Cardiac muscle cell (in vitro differentiated cells and primary cell): ENCODE results near the gene MMP24OS. TPM values are rescaled to one million over a fixed set of nuclear protein-coding genes. Genes with fewer than 3 reads are reported as not detected.

Experiments
- DNase-seq, 2 donors: peaks; one replicate each; pipeline versions ENCODE4 v3.0.0 to v3.0.0-alpha.2; 2010 to 2017; ENCODE audit warnings: low read depth in 1 of 2, low spot score in 1 of 2
- H3K27ac ChIP-seq: fragments of 200-600 bp; sonication (generic); 2 replicates; pipeline ENCODE4 v1.5.1; 2016
- H3K27me3 ChIP-seq: fragments of 200-600 bp; sonication (generic); 2 replicates; pipeline ENCODE4 v1.6.0; 2016; ENCODE audit warnings: control low read depth
- H3K36me3 ChIP-seq: fragments of 200-600 bp; sonication (generic); 2 replicates; pipeline ENCODE4 v1.5.1; 2016; ENCODE audit warnings: control low read depth
- H3K4me1 ChIP-seq: fragments of 200-600 bp; sonication (generic); 2 replicates; pipeline ENCODE4 v1.8.1; 2017; ENCODE audit warnings: low read depth, mild to moderate bottlenecking, mixed run types
- H3K4me3 ChIP-seq: fragments of 200-600 bp; sonication (generic); 2 replicates; pipeline ENCODE4 v1.5.1; 2016; ENCODE audit warnings: mild to moderate bottlenecking
- H3K9me3 ChIP-seq: fragments of 200-600 bp; sonication (generic); 2 replicates; pipeline ENCODE4 v1.5.1; 2017; ENCODE audit warnings: low read depth, mild to moderate bottlenecking, control low read depth
- polyA plus RNA-seq: library from polyadenylated mRNA; unstranded; fragments of >200 nt; fragmentation: Nextera tagmentation; extraction: Ambion mirVana; gene quantifications from 2 replicates; pipeline ENCODE4 v1.2.1, GENCODE V29; 2016
- total RNA-seq: library from RNA; depleted of rRNA; stranded (reverse); fragments of >200 nt; gene quantifications from 2 replicates; pipeline ENCODE4 v1.2.3, GENCODE V29; 2016
- TF ChIP-seq, protein P1 (sequence below): IDR thresholded peaks from 2 replicates; pipeline ENCODE4 v1.5.1; 2012; ENCODE audit warnings: low read depth, mild to moderate bottlenecking, low read length

Gene MMP24OS
- total and polyA plus RNA-seq, 2 experiments from 2014 or later = 29.4 to 61.4 TPM

DNA sequence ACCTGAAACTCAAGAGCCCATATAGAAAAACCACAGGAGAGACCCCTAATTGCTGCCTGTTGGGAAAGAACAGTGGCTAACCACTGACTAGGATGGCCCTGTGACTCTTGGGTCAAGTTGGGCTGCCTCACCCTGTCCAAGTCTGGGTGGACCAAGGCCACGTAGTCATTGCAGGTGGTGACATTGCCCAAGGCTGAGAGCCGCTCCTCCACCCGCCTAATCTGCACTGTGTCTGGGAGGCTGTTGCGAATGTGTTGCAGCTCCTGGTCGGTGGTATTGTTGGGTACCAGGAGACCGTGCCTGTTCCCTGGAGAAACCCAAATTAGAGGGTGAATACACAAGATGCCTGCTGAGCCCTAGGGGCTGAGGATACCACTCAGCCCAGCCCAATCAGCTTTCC is 2.6 kb upstream of the MMP24OS start:
- no peaks in the 10 kb centered on the region for H3K9me3 ChIP-seq
- H3K4me3 ChIP-seq = no peak overlapping the region
- peaks cover 12% of the 10 kb centered on the region for H3K4me1 ChIP-seq
- peaks cover 16% of the 10 kb centered on the region for H3K36me3 ChIP-seq
- DNase-seq = no peak
- TF ChIP-seq, protein P1, sequence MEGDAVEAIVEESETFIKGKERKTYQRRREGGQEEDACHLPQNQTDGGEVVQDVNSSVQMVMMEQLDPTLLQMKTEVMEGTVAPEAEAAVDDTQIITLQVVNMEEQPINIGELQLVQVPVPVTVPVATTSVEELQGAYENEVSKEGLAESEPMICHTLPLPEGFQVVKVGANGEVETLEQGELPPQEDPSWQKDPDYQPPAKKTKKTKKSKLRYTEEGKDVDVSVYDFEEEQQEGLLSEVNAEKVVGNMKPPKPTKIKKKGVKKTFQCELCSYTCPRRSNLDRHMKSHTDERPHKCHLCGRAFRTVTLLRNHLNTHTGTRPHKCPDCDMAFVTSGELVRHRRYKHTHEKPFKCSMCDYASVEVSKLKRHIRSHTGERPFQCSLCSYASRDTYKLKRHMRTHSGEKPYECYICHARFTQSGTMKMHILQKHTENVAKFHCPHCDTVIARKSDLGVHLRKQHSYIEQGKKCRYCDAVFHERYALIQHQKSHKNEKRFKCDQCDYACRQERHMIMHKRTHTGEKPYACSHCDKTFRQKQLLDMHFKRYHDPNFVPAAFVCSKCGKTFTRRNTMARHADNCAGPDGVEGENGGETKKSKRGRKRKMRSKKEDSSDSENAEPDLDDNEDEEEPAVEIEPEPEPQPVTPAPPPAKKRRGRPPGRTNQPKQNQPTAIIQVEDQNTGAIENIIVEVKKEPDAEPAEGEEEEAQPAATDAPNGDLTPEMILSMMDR = no peak
- no peak overlapping the region for H3K27ac ChIP-seq
- no peaks in the 10 kb centered on the region for H3K27me3 ChIP-seq

DNA sequence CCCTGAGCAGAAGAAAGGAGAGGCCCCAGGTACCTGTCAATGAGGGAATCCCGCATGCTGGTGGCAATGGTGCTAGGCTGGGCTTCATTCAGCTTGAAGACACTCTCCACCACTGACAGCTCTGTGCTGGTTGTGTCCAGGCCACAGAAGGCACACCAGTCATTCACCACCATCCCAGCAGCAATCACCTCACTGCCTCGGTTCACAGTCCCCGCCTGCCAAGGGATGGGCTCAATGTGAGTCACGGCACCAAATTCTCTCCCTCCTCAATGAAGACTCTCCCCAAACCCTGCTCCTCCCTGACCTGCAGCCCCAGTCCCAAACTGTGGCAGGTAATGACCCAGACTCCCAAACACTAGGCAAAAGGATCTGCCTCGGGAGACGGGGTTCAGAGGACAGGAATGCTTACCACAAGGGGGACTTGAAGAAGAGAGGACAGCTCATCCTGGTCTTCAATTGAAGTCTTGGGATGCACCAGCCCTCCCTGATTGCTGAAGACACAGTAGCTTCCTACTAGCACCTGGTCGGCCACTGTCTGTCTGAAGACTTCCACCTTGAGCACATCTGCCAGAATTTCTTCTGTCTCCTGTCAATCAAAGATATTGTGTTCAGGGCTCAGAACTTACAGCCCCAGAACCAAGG is 1.7 kb upstream of the MMP24OS start:
- peaks cover 16% of the 10 kb centered on the region for H3K36me3 ChIP-seq

DNA sequence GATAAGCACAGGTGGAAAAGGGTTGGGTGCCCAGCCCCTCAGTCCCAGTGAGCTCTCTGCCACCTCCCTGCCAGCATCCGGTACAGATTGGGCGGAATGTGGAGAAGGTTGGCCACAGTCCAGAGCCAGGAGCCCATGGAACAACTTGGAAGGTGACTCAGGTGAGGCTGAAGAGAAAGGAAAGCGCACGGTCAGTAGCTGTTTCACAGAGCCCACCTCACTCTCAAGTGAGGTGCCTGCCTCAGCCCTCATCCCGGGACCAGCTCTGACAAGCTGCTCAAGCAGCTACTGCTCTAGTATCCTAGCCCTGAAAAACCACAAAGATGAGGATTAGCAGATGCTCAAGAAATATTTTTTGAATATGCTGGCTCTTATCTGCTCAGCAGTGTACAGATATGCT is 1.1 kb upstream of the MMP24OS start:
- no peak overlapping the region for H3K4me3 ChIP-seq
- peaks cover 16% of the 10 kb centered on the region for H3K36me3 ChIP-seq
- peak overlapping the region; percentile 91 for H3K27ac ChIP-seq
- H3K4me1 ChIP-seq = peaks cover 12% of the 10 kb centered on the region
- no peak for DNase-seq
- TF ChIP-seq, protein P1 = no peak
- H3K27me3 ChIP-seq = no peaks in the 10 kb centered on the region
- no peaks in the 10 kb centered on the region for H3K9me3 ChIP-seq

More for the DNA sequence above, 1.7 kb upstream of the MMP24OS start:
- Histone ChIP-seq H3K4me3 (no peak overlapping the region), H3K9me3 (no peaks in the 10 kb centered on the region), H3K27me3 (no peaks in the 10 kb centered on the region), H3K27ac (peak overlapping the region; percentile 91), H3K4me1 (peaks cover 12% of the 10 kb centered on the region)
- DNase-seq = no peak
- TF ChIP-seq, protein P1 = no peak

DNA sequence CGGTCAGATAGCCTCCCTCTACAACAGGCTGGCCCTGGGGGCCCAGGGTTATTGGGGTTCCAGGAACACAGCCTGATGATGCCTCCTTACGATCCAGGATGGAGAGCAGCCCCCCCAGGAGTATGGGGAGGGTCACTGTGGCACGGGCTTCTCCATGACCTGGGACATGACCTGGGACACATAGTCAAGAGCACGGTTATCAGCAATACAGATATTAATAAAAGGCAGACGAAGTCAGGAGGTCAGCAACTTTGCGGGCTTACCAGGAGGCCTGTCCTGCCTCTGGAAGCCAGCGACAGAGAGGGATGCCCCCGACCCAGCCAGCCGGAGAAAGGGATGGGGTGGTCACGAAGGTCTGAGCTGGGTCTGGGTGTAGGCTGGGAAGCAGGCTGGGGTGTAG is 795 bp downstream of the MMP24OS start:
- Histone ChIP-seq H3K4me3 (peak overlapping the region; percentile 70), H3K27me3 (no peaks in the 10 kb centered on the region), H3K27ac (peak overlapping the region; percentile 91), H3K4me1 (peaks cover 6% of the 10 kb centered on the region), H3K36me3 (peaks cover 12% of the 10 kb centered on the region), H3K9me3 (no peaks in the 10 kb centered on the region)
- no peak for DNase-seq
- TF ChIP-seq, protein P1 = no peak

DNA sequence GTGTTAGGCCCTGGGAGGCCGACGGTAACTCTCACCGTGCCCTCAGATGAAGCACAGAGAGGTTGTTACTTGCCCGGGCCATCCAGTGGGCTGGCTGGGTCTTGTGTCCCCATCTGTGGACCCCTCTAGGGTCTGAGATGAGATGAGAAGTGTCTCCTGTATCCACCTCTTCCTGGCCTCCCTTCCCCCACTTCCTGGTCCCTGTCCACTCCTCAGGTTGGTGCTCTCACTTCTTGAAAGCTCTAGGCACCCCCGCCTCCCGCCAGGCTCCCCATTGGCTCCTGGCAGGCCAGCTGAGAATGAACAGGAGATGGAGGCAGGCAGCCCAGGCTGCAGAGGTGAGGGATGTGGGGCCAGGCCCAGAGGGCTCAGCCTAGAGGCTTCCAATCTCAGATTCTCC is 1.5 kb downstream of the MMP24OS start:
- Histone ChIP-seq H3K4me1 (peaks cover 6% of the 10 kb centered on the region), H3K36me3 (peaks cover 12% of the 10 kb centered on the region), H3K4me3 (peak overlapping the region; percentile 70), H3K27me3 (no peaks in the 10 kb centered on the region), H3K9me3 (no peaks in the 10 kb centered on the region), H3K27ac (peak overlapping the region; percentile 91)
- DNase-seq = no peak
- TF ChIP-seq, protein P1 = no peak
